GM21390 (cell line): Measurements from ENCODE around the gene MLXIP.

Experiments used
- ATAC-seq: cut with Tn5 transposase; IDR thresholded peaks from one replicate; pipeline ENCODE4 v1.9.1; 2021; ENCODE audit not compliant: unreplicated experiment

The MLXIP gene

GRCh38 chr12:122079033-122079531 is 526 bp downstream of the MLXIP start:
- no peak for ATAC-seq

- no peak for ATAC-seq
Observed at GRCh38 chr12:122079532-122080081, 1.1 kb downstream of the MLXIP start.

GRCh38 chr12:122080149-122081082 is 1.9 kb downstream of the MLXIP start:
- ATAC-seq: no peak

GRCh38 chr12:122081083-122081696 is 2.6 kb downstream of the MLXIP start:
- no peak for ATAC-seq

- ATAC-seq: peak; percentile 44
Observed at GRCh38 chr12:122081697-122082221, 3.2 kb downstream of the MLXIP start.

- no peak for ATAC-seq
Observed at GRCh38 chr12:122082621-122083356, 4.2 kb downstream of the MLXIP start.

GRCh38 chr12:122084857-122085405 is 6.4 kb downstream of the MLXIP start:
- no peak for ATAC-seq

- no peak for ATAC-seq
Observed at GRCh38 chr12:122085591-122085990, 7.0 kb downstream of the MLXIP start.

- ATAC-seq: no peak
Observed at GRCh38 chr12:122086116-122086515, 7.6 kb downstream of the MLXIP start.

GRCh38 chr12:122086641-122087285 is 8.2 kb downstream of the MLXIP start:
- no peak for ATAC-seq

GRCh38 chr12:122087431-122088178 is 9.0 kb downstream of the MLXIP start:
- ATAC-seq: no peak

GRCh38 chr12:122088179-122088810 is 9.7 kb downstream of the MLXIP start:
- no peak for ATAC-seq

GRCh38 chr12:122089077-122089476 is 10.5 kb downstream of the MLXIP start:
- ATAC-seq: no peak

- no peak for ATAC-seq
Observed at GRCh38 chr12:122090759-122091515, 12.4 kb downstream of the MLXIP start.

- no peak for ATAC-seq
Observed at GRCh38 chr12:122093098-122093883, 14.7 kb downstream of the MLXIP start.

GRCh38 chr12:122094137-122094734 is 15.7 kb downstream of the MLXIP start:
- ATAC-seq: no peak
